HG02678 (cell line): ENCODE results near the gene ARMC9.
"Not testable (repeated sequence)": the region's sequence is repeated elsewhere in the genome, so short reads cannot be mapped to it uniquely, and the experiment has no call there.

Experiments used
- ATAC-seq: cut with Tn5 transposase; IDR thresholded peaks from one replicate; pipeline ENCODE4 v1.9.1; 2021; ENCODE audit warnings: mild to moderate bottlenecking, moderate library complexity; ENCODE audit not compliant: unreplicated experiment

The ARMC9 gene

DNA sequence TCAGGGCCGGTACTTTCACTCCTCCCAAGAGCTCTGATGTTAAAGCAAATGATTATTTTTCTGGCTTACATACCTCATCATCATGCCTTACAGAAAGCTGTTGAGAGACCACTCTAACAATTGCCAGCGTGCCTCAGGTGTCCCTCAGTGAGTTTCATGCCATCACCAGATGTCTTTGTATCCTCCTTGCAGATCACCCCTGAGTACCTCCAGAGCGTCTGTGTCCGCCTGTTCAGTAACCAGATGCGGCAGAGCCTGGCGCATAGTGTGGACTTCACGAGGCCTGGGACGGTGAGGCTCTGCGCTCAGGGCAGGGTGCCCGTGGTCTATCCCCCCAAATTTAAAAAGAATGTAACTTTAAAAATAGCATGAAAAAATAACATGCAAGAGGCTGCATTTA lies 41.3 kb downstream of the ARMC9 start:
- no peak for ATAC-seq

DNA sequence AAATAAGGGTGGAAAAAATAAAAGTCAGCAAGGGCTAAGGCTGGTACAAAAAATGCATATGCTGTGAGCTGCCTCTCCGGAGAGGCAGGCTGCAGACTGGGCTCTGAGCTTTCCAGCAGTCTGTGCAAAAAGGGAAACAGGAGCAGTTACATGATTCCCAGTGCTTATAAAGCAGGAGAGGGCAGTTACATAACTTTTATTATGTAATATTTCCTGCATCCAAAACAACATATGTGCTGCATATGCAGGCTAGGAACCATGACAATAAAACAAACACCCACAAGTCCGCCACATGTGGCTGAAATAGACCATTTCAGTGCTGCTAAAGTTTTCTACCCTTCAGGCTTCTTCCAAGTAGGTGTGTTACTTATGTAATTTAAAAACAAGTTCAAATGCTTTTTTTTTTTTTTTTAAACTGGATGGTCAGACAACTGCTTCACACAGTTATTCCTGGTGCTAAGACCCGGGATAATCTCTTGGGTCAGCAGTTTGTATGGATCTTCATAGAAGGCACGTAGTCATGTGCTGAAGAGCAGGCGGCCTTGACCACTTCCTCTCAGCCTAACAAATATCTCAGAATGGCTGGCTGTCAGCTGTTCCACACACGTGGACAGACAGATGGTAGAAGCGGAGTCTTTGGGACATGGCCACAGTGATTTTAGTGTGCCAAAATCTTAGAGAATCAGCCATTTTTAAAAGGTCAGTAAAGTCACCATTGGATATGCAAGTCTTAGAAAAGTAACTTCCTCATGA lies 43.5 kb downstream of the ARMC9 start:
- no peak for ATAC-seq

DNA sequence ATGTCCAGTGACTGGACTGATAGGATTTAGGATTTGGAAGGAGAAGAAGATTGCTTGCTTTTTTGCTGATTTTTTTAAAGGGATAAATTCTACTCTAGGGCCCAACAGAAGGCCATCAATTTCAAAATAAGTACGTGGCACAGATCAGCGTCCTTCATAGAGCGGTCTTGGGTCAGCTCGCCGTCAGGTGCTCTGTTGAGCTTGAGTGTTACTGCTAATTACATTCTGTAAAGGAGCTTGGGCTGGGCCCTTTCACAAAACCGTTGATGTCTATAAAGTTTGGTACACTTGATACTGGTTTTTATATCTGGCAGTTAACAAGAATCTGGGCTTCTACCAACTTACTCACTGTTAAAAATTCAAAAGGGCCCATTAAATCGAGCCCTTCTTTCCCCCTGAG lies 45.4 kb downstream of the ARMC9 start:
- ATAC-seq = no peak

DNA sequence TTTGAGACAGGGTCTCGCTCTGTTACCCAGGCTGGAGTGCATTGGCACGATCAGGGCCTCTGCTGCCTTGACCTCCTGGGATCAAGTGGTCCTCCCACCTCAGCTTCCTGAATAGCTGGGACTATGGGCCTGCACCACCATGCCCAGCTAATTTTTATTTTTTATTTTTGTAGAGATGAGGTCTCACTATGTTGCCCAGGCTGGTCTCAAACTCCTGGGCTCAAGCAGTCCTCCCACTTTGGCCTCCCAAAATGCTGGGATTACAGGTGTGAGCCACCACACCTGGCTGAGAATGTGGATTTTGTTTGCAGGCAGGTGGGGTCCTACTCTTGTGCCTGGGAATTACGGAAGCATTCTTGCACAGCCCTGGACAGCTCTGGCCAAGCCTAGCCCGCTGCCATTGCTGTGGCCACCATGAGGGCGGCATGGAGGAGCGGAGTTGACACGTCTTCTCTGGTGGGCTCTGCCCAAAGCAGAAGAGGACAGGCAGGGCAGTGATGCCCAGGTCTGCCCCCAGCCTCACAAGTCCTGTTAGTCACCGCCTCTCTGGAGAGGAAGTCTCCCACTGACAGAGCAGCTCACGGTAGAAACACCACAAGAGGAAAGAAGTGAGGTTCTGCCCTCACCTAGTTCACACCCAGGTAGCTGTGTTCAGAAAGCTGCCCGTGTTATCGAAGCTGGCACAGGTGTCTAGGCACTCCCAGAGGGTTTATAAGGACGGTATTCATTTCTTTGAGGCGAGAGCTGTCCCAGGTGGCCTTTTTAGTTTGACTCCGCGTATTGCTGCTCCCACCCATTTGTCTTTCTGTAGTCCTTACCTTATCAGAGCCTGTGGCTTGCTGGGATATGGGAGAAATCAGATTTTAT lies 46.2 kb downstream of the ARMC9 start:
- ATAC-seq = no peak

DNA sequence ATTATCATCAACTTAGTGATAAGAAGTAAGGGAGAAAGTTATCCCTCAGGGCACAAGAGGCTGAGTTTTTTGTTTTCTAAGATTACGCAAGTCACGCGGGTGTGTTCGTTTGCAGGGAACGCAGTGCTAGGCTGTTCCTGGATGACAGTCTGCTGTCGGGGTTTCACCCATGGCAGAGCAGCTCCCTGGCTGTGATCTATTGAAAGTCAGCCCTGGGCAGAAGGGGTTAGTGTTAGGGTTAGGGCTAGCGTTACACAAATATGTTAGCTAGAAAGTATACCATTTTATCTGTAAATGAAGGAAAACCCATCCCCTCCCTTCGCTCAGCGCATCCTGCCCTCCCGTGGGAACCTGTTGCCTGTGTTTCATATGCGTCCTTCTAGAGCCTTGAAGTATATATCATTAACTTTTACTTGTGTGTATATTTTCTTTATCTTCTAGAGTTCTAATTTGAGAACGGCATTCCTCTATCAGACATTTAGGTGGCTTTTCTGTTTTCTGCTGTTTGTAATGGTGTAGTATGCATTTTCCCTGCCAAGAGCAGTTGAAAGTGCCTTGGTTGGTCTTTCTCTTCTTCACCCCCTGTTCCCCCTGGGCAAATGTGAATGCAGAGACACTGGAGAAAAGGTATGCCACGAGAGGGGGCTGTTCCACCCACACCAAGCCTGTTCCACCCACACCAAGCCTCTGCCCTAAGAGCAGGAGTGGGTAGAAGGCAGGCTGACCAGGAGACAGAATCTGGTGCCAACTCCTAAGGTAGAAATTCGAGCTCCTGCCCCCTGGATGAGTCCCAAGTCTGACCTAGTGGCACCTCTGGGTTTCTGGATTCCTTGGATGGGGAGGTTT lies 47.0 kb downstream of the ARMC9 start:
- ATAC-seq = no peak

DNA sequence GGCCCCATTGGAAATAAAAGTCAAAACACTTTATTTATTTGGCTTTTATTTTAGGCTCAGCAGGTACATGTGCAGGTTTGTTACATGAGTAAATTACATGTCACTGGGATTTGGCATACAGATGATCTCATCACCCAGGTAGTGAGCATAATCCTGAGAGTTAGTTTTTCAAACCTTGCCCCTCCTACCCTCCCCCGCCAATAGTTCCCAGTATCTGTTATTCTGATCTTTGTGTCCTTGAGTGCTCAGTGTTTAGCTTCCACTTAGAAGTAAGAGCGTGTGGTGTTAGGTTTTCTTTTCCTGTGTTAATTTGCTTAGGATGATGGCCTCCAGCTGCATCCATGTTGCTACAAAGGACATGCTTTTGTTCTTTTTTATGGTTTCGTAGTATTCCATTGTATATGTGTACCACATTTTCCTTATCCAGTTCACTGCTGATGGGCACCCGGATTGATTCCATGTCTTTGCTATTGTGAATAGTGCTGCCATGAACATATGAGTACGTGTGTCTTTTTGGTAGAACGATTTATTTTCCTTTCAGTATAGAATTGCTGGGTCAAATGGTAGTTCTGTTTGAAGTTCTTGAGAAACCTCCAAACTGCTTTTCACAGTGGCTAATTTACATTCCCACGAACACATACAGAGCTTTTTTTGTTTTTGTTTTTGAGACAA lies 47.9 kb downstream of the ARMC9 start:
- no peak for ATAC-seq

DNA sequence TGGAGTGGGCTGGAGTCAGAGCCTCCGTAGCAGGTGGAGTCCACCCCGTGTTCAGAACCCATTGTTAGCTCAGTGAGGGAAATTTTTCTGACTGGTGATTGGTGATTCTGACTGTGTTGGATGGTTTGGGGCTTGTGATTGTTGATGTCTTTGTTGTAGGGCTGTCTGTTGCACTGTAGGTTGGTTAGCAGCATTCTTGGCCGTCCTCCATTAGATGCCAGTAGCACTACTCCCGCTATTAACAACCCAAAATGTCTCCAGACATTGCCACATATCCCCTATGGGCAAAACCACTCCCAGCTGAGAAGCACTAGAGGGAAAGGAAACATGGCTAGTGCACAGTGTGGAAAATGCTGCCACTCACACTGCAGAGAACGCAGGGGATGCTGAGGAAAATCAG lies 51.7 kb downstream of the ARMC9 start:
- no peak for ATAC-seq

DNA sequence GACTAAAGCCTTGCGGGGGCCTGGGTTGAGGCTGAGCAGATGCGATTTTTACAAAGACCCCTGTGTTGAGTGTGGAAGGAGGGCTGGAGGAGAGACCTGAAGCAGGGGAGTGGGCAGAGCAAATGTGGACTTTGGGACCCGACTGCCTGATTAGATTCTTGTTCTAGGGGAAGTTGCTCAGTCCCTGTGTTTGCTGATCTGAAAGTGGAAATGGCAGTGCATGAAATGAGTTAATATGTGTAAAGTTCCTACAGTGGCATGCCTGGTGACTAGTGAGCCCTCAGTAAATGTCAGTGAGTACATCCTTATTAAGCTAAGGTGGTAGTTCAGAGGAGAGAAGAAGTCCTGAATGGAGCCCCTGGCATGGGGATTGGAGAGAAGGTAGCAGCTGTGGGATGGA lies 52.3 kb downstream of the ARMC9 start:
- ATAC-seq = no peak

DNA sequence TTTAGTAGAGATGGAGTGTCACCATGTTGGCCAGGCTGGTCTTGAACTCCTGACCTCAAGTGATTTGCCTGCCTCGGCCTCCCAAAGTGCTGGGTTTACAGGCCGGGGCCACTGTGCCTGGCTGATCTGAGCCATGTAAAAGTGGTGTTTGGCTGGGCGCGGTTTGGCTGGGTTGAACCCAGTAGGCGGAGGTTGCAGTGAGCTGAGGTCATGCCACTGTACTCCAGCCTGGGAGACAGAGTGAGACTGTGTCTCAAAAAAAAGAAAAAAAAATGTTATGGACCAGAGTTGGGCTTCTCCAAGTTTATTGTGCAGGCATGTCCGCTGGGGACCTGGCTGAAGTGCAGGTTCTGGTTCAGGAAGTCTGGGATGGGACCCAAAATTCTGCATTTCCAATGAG lies 54.9 kb downstream of the ARMC9 start:
- not testable (repeated sequence) for ATAC-seq

DNA sequence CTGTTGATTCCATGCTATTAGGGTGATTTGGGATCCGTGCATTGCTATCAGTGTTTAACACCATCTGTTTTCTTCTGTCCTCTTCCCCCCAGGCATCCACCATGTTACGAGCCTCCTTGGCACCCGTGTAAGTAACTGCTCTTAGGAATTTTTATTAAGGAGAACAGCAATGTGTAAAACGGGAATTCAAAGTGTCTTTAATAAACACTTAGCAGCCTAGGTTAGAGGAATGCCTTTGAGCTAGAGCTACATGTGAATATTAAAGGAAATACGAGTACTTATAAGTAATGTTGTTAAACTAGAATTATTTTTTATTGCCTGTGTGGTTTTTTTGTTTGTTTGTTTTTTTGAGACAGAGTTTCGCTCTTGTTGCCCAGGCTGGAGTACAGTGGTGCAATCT lies 58.1 kb downstream of the ARMC9 start:
- no peak for ATAC-seq

DNA sequence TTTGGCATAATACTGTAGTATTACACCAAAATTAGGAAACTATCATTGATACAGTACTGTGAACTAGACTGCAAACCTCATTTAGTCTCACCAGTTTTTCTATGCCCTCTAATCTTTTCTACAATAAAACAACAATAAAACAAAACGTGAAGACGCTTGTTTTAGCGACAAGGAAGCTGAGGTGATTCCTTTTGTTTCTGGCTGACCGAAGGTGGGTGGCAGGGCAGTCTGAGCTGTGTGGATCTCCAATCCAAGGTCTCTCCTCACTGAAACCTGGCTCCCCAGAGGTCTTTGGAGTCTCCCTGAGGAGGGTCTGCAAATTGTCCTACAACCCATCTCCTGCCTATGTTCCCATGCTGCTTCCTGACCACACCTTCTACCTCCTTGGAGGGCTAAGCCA lies 59.3 kb downstream of the ARMC9 start:
- no peak for ATAC-seq

DNA sequence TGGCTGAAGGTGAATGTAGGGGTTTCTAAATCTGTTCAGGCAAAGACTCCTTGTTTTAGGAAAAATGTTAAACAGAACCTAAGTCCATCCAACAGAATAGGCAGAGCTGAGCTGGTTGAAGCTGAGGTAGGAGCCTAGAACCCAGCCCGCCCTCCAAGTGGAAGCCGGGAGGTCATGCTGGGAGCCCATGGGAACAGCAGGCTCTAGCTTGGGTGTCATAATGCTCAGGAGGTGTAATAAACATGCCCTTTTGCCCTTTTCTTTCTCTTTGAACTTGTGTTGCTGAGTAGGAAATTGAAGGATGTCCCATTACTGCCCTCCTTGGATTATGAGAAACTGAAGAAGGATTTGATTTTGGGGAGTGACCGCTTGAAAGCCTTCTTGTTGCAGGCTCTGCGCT lies 60.3 kb downstream of the ARMC9 start:
- ATAC-seq = no peak

DNA sequence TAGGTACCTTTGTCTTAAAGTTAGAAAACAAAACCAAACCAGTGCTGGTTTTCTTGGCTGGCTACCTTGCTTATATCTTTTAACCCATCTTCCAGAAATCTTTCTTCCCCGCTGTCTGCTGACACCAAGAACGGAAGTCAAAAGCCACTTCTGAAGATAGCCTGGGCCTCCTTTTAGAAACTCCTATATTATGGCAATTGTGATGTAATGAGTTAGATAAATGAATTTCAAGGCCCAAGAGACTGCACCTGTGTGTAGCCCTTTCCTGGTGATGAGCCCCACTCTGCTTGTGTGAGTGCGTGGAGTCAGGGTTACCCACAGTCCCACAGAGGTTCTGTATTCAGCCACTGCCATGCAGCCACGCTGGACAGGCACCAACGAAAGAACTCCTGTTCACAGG lies 60.7 kb downstream of the ARMC9 start:
- no peak for ATAC-seq

DNA sequence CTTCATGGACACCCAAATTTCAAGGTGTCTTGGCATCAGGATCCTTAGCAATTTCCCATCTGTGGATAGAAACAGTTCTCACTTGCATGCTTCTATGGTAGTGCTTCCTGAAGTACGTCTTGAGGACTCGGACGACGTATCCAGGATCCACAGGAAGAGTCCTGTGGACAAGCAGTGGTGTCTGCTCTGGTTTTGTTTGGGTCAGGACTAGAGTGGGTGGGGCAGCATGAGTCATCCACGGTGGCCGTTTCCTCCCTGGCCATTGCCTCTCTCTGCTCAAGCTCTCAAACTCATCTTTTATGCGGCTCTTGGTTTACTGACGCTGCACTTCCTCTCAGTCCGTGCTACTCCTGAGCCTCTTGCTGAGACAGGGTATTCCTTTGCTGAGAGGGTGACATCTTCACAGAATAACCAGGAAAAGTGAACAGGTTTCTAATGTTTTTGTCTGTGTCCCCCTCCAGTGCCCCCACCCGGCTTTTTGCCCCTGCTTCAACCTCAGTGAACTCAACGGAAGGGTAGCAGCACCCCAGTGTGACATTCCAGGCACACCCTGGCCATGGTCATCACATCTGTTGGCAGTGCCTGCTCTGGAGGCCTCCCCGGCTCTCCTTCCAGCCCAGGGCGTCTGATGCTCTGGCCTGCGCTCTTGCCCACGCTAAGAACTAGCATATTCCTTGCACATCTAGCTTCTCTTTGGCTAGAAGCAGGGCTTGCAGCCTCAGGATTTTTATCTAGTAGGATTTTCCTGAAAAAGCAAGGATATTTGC lies 62.2 kb downstream of the ARMC9 start:
- no peak for ATAC-seq

DNA sequence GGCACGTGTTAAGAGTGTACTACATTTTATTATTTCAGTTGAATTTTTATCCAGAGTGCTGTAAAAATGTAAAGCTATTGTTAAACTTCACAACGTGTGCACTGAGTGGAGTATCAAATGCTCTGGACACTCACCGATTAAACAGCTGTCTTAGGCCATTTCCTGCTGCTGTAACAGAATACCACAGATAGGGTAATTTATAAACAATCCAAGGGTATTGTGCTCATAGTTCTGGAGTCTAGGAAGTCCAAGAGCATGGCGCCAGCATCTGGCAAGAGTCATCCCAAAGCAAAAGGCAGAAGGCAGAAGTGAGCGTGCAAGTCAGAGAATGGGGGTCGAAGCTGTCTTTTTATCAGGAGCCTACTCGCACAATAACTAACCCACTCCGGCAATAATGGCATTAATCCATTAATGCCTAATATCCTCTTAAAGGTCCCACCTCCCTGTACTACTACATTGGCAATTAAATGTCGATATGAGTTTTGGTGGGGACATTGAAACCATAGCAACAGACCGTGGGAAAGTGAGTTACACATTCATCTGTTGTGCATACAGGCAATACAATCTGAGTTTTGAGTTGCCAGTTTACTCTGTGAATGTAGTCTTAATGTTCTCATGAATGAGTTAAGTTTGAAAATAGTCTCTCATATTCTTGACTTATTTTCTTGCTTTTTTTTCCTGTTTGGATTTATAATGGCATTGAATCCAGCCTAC lies 64.8 kb downstream of the ARMC9 start:
- ATAC-seq = no peak

DNA sequence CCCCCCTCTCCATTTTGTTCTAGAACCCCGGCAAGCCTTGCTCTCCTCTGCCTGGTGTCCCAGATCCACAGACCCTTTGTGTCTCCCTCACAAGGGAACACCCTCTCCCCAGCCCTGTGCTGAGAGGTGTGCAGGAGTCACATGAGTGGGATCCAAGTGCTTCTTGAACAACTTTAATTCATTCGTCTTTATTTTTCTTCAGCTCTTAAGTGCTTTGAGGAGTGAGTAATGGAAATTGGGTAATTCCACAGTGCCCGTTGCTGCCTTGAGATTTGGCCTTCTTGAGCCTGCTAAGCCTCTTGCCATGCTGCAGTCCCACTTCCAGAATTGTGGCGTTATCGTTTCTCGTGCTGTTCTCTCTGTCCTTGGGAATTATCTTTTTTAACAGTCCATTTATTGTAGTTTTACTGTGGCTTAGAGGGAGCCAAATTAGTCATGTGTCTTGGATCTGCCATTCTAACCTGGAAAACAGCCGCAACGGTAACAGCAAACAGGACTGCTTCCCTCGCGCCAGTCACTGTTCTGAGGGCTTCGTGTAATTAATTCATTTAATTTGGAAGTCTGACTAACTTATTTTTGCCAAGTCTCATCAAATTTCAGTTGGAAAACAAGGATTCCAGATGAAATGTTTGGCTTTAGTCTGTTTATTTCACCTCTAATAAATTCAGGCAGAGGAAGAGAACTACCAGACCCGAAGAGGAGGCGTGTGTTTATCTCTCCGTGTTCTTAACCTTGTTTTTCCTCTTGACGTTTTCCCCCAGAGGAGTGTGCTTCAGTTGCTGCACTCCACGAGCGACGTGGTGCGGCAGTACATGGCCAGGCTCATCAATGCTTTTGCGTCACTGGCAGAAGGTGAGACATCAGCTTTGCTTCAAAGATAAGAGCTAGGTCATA lies 72.0 kb downstream of the ARMC9 start:
- ATAC-seq = no peak

DNA sequence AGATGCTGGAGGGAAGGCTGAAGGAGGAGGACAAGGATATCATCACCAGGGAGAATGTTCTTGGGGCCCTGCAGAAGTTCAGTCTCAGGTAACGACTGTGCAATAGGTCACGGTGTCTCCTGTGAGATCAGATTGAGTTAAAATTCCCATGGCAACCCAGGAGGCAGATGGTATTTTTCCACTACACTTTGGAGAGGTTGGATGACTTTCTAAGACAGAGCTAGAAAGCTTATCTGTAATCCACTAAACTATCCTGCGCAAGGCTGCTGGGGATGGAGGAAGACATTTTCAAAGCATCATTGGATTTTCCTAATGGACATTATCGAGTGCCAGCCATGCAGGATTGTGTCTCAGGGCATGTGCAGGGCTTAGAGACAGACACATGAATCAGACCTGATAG lies 74.6 kb downstream of the ARMC9 start:
- ATAC-seq = no peak

DNA sequence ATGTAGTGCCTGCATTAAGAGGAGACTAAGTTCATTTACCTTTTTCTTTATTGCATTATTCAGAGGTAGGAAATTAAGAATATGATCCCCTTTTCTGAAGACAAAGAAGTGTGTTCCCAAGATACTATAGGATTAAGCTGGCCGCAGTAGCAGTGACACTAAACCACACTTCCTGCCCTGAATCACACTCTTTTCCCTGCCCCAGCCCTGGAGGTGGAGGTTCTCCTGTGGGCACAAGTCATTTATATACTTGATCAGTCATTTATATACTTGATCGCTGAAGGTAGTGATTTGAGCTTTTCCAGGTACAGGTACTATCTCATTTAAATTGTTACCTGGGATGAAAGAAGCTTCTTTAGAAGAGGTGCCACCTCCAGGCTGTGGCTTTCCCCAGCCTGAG lies 78.6 kb downstream of the ARMC9 start:
- ATAC-seq = no peak

DNA sequence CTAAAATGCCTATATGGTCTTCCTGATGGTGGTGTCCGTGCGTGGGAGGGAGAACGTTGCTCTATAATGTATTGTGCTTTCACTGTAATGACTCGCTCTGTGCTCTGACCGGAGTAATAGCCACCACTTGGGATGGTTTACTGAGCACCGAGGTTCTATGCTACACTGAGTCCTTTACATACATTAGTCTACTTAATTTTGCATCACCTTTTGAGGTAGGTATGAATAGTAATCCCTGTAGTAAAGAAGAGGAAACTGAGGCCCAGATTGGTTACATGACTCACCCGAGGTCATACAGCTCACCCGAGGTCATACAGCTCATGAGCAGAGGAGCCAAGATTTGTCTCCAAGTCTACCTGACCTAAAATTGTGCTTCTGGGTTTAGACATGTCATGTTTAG lies 79.5 kb downstream of the ARMC9 start:
- no peak for ATAC-seq
